ENCODE data around the gene TNP2. TPM values are rescaled to one million over a fixed set of nuclear protein-coding genes. Genes with fewer than 3 reads are reported as not detected.

Gene TNP2
- total RNA-seq = not detected

- no peaks in the 10 kb centered on the region for H3K9me3 ChIP-seq (ENCODE audit: low read depth, low read length)
- H3K27me3 ChIP-seq (ENCODE audit: insufficient read depth, low read length) = no peaks in the 10 kb centered on the region
- no peak within 1 kb of the TSS for H3K4me3 ChIP-seq (ENCODE audit: low read length)
- H3K4me1 ChIP-seq (ENCODE audit: insufficient read depth, low read length) = peaks cover 9% of the 10 kb centered on the region
These were observed at the start of gene TNP2 for GRCh38 chr16:11268921-11269375. TNP2 (minus strand) TSS chr16:11269325; CDS start chr16:11269262, 63 bp downstream.

- Histone ChIP-seq H3K27me3 (ENCODE audit: insufficient read depth, low read length) (no peaks in the 10 kb centered on the region), H3K4me3 (ENCODE audit: low read length) (no peak overlapping the region), H3K4me1 (ENCODE audit: insufficient read depth, low read length) (no peaks in the 10 kb centered on the region), H3K9me3 (ENCODE audit: low read depth, low read length) (no peaks in the 10 kb centered on the region)
These were observed 49.7 kb upstream of the TNP2 start for GRCh38 chr16:11318817-11319216.

GRCh38 chr16:11316331-11317015, 47.3 kb upstream of the TNP2 start:
- H3K9me3 ChIP-seq (ENCODE audit: low read depth, low read length) = no peaks in the 10 kb centered on the region
- H3K27me3 ChIP-seq (ENCODE audit: insufficient read depth, low read length) = no peaks in the 10 kb centered on the region
- no peak overlapping the region for H3K4me3 ChIP-seq (ENCODE audit: low read length)
- H3K4me1 ChIP-seq (ENCODE audit: insufficient read depth, low read length) = peaks cover 18% of the 10 kb centered on the region

- H3K4me1 ChIP-seq (ENCODE audit: insufficient read depth, low read length) = peaks cover 26% of the 10 kb centered on the region
- no peaks in the 10 kb centered on the region for H3K9me3 ChIP-seq (ENCODE audit: low read depth, low read length)
- H3K27me3 ChIP-seq (ENCODE audit: insufficient read depth, low read length) = no peaks in the 10 kb centered on the region
- H3K4me3 ChIP-seq (ENCODE audit: low read length) = no peak overlapping the region
These were observed 46.4 kb upstream of the TNP2 start for GRCh38 chr16:11315510-11315909.

- H3K4me3 ChIP-seq (ENCODE audit: low read length) = no peak overlapping the region
- H3K9me3 ChIP-seq (ENCODE audit: low read depth, low read length) = no peaks in the 10 kb centered on the region
- H3K27me3 ChIP-seq (ENCODE audit: insufficient read depth, low read length) = no peaks in the 10 kb centered on the region
- H3K4me1 ChIP-seq (ENCODE audit: insufficient read depth, low read length) = peaks cover 38% of the 10 kb centered on the region
These were observed 45.3 kb upstream of the TNP2 start for GRCh38 chr16:11314309-11314894.

GRCh38 chr16:11313493-11314308, 44.6 kb upstream of the TNP2 start:
- Histone ChIP-seq H3K27me3 (ENCODE audit: insufficient read depth, low read length) (no peaks in the 10 kb centered on the region), H3K4me1 (ENCODE audit: insufficient read depth, low read length) (peaks cover 45% of the 10 kb centered on the region), H3K4me3 (ENCODE audit: low read length) (no peak overlapping the region), H3K9me3 (ENCODE audit: low read depth, low read length) (no peaks in the 10 kb centered on the region)

- H3K4me3 ChIP-seq (ENCODE audit: low read length) = no peak overlapping the region
- peaks cover 53% of the 10 kb centered on the region for H3K4me1 ChIP-seq (ENCODE audit: insufficient read depth, low read length)
- H3K9me3 ChIP-seq (ENCODE audit: low read depth, low read length) = no peaks in the 10 kb centered on the region
- no peaks in the 10 kb centered on the region for H3K27me3 ChIP-seq (ENCODE audit: insufficient read depth, low read length)
These were observed 43.8 kb upstream of the TNP2 start for GRCh38 chr16:11312718-11313492.

- H3K4me1 ChIP-seq (ENCODE audit: insufficient read depth, low read length) = peaks cover 71% of the 10 kb centered on the region
- no peaks in the 10 kb centered on the region for H3K9me3 ChIP-seq (ENCODE audit: low read depth, low read length)
- H3K4me3 ChIP-seq (ENCODE audit: low read length) = no peak overlapping the region
- H3K27me3 ChIP-seq (ENCODE audit: insufficient read depth, low read length) = no peaks in the 10 kb centered on the region
These were observed 42.0 kb upstream of the TNP2 start for GRCh38 chr16:11310997-11311561.

- H3K9me3 ChIP-seq (ENCODE audit: low read depth, low read length) = no peaks in the 10 kb centered on the region
- no peaks in the 10 kb centered on the region for H3K27me3 ChIP-seq (ENCODE audit: insufficient read depth, low read length)
- no peak overlapping the region for H3K4me3 ChIP-seq (ENCODE audit: low read length)
- H3K4me1 ChIP-seq (ENCODE audit: insufficient read depth, low read length) = peaks cover 76% of the 10 kb centered on the region
These were observed 41.5 kb upstream of the TNP2 start for GRCh38 chr16:11310634-11310977.

GRCh38 chr16:11309895-11310633, 40.9 kb upstream of the TNP2 start:
- H3K9me3 ChIP-seq (ENCODE audit: low read depth, low read length) = no peaks in the 10 kb centered on the region
- no peaks in the 10 kb centered on the region for H3K27me3 ChIP-seq (ENCODE audit: insufficient read depth, low read length)
- no peak overlapping the region for H3K4me3 ChIP-seq (ENCODE audit: low read length)
- H3K4me1 ChIP-seq (ENCODE audit: insufficient read depth, low read length) = peaks cover 81% of the 10 kb centered on the region

- Histone ChIP-seq H3K4me3 (ENCODE audit: low read length) (no peak overlapping the region), H3K27me3 (ENCODE audit: insufficient read depth, low read length) (no peaks in the 10 kb centered on the region), H3K9me3 (ENCODE audit: low read depth, low read length) (no peaks in the 10 kb centered on the region), H3K4me1 (ENCODE audit: insufficient read depth, low read length) (peaks cover 84% of the 10 kb centered on the region)
These were observed 39.6 kb upstream of the TNP2 start for GRCh38 chr16:11308493-11309283.

- Histone ChIP-seq H3K27me3 (ENCODE audit: insufficient read depth, low read length) (no peaks in the 10 kb centered on the region), H3K4me3 (ENCODE audit: low read length) (no peak overlapping the region), H3K4me1 (ENCODE audit: insufficient read depth, low read length) (peaks cover 79% of the 10 kb centered on the region), H3K9me3 (ENCODE audit: low read depth, low read length) (no peaks in the 10 kb centered on the region)
These were observed 38.7 kb upstream of the TNP2 start for GRCh38 chr16:11307639-11308492.

Data from mononuclear cell (primary cell).